ENCODE results near the gene IL10RA. TPM values are rescaled to one million over a fixed set of nuclear protein-coding genes. Genes with fewer than 3 reads are reported as not detected.
"Not testable (repeated sequence)": the region's sequence is repeated elsewhere in the genome, so short reads cannot be mapped to it uniquely, and the experiment has no call there.

Gene IL10RA
- total RNA-seq, 2 donors from 2014 or later, result 8.2 to 17.6 TPM

- DNase-seq (no peak), ATAC-seq (no peak)
- intact Hi-C loops (cut with DNase I), result no loop called here
Observed at GRCh38 chr11:117958949-117959348, 27.2 kb upstream of the IL10RA start.

- ATAC-seq (peak in 1 of 2 donors; percentile 61), DNase-seq (no peak)
- intact Hi-C loops (cut with DNase I), result no loop called here
Observed at GRCh38 chr11:117959438-117960149, 26.6 kb upstream of the IL10RA start.

GRCh38 chr11:117960406-117960805, 25.8 kb upstream of the IL10RA start:
- intact Hi-C loops (cut with DNase I), result no loop called here
- no peak for ATAC-seq
- no peak for DNase-seq

GRCh38 chr11:117961896-117962295, 24.3 kb upstream of the IL10RA start:
- intact Hi-C loops (cut with DNase I), result no loop called here
- ATAC-seq (no peak), DNase-seq (no peak)

GRCh38 chr11:117962826-117963225, 23.4 kb upstream of the IL10RA start:
- ATAC-seq (no peak), DNase-seq (no peak)
- intact Hi-C loops (cut with DNase I), result no loop called here

GRCh38 chr11:117966908-117967307, 19.3 kb upstream of the IL10RA start:
- ATAC-seq (no peak), DNase-seq (no peak)
- intact Hi-C loops (cut with DNase I), result no loop called here

GRCh38 chr11:117969160-117969991, 16.8 kb upstream of the IL10RA start:
- ATAC-seq (no peak), DNase-seq (no peak)

GRCh38 chr11:117970400-117971024, 15.7 kb upstream of the IL10RA start:
- peak in 1 of 2 donors; percentile 76 for ATAC-seq
- intact Hi-C loops (cut with DNase I), result no loop called here
- DNase-seq, result no peak

More at GRCh38 chr11:117969160-117969991, 16.8 kb upstream of the IL10RA start:
- intact Hi-C loops (cut with DNase I), result no loop called here

- no peak for DNase-seq
- intact Hi-C loops (cut with DNase I), result no loop called here
Observed at GRCh38 chr11:117972044-117972443, 14.2 kb upstream of the IL10RA start.

GRCh38 chr11:117972629-117973502, 13.3 kb upstream of the IL10RA start:
- no peak for ATAC-seq
- DNase-seq, result no peak
- intact Hi-C loops (cut with DNase I), result no loop called here

More at GRCh38 chr11:117972044-117972443, 14.2 kb upstream of the IL10RA start:
- ATAC-seq, result no peak

- intact Hi-C loops (cut with DNase I), result no loop called here
- no peak for ATAC-seq
- DNase-seq, result no peak
Observed at GRCh38 chr11:117973503-117973860, 12.7 kb upstream of the IL10RA start.

- intact Hi-C loops (cut with DNase I), result no loop called here
- ATAC-seq (no peak), DNase-seq (no peak)
Observed at GRCh38 chr11:117976445-117976844, 9.7 kb upstream of the IL10RA start.

- DNase-seq (no peak), ATAC-seq (no peak)
- intact Hi-C loops (cut with DNase I), result no loop called here
Observed at GRCh38 chr11:117977029-117977428, 9.2 kb upstream of the IL10RA start.

GRCh38 chr11:117977612-117978264, 8.5 kb upstream of the IL10RA start:
- DNase-seq; ATAC-seq; intact Hi-C loops (cut with DNase I): not testable (repeated sequence)

- ATAC-seq; DNase-seq; intact Hi-C loops (cut with DNase I): not testable (repeated sequence)
Observed at GRCh38 chr11:117978291-117978910, 7.8 kb upstream of the IL10RA start.

- DNase-seq, result no peak
- ATAC-seq, result peak; percentile 75 to 84
- intact Hi-C loops (cut with DNase I), result no loop called here
Observed at GRCh38 chr11:117978991-117979390, 7.2 kb upstream of the IL10RA start.

GRCh38 chr11:117979481-117980211, 6.5 kb upstream of the IL10RA start:
- ATAC-seq, result peak; percentile 47 to 67
- intact Hi-C loops (cut with DNase I), result no loop called here
- no peak for DNase-seq

All from left cardiac atrium (tissue), 4 donors.